GM18526 (cell line): ENCODE measurements around the gene BMP5.

Experiments
- POLR2A ChIP-seq: IDR thresholded peaks from 3 replicates; pipeline ENCODE4 v1.6.1; 2011; ENCODE audit not compliant: insufficient read length; ENCODE audit errors: extremely low read depth

Gene BMP5

DNA sequence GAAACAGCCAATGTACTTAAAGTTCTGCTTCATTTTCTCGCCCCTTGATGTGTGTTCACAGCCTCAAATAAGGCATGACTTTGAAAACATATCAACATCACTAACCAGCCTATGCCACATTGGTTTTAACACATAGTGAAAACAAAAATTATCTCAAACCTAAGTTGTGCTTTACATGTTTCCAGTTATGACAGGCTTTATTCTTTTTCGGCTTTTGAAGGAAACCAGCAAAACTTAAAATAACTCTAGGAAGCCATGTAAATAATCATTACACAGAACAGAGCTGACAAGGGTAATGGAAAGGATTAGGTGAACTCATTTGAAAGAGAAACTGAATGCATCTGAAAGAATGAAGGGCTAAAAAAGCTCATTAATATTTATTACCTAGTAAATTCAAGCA lies 42.1 kb downstream of the BMP5 start:
- no peak for TF ChIP-seq POLR2A

DNA sequence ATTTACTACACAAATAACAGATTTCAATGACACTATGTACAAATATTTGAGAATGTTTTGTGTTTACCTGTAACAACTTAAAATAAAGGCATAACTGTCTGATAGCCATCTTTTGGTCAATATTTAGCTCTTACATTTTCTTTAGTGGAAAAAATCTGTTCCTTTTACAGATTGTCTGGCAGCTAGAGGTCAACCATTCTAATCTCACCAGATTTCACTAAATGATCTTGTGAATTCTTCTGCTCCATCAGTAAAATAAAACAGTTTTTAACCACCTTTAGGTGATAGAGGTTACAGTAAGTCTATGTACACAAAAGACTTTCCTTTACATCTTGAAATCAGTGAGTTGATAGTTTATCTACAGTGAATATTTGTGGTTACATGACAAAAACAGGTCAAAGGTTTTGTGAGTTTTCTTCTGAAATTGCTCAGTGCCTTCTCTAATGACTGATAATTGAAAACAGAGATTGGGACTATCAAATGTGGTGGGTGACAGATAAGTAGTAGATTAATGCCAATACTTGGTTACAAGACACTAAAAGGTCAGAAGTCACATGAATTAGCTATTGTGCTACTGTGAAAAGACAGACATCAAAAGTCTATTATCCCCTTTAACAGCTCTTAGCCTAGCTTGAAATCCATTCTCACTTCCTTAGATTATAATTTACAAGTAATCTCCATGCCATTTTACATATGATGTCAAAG lies 47.4 kb downstream of the BMP5 start:
- no peak for TF ChIP-seq POLR2A

- no peak for TF ChIP-seq POLR2A
These were observed 48.4 kb downstream of the BMP5 start for GRCh38 chr6:55826941-55827340.

GRCh38 chr6:55825402-55826051 lies 49.9 kb downstream of the BMP5 start:
- TF ChIP-seq POLR2A = no peak

GRCh38 chr6:55822815-55823214 lies 52.6 kb downstream of the BMP5 start:
- no peak for TF ChIP-seq POLR2A

DNA sequence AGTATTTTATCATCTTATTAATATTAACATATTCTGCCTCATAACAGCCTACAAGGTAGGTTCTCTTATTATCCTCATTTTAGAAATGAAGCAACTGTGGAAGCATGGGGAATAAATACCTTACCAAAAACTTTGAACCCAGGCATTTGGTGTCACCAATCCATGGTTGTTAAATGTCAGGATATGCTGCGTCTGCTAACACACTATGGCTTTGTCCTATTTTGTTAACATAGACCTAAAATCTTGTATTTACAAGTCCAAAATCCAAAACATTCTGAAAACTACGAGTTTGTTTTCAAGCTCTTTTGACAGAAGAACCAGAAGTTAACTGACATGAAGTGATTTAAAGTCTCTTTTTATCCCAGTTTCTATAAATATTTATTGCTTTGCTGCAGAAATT lies 53.4 kb downstream of the BMP5 start:
- TF ChIP-seq POLR2A = no peak

DNA sequence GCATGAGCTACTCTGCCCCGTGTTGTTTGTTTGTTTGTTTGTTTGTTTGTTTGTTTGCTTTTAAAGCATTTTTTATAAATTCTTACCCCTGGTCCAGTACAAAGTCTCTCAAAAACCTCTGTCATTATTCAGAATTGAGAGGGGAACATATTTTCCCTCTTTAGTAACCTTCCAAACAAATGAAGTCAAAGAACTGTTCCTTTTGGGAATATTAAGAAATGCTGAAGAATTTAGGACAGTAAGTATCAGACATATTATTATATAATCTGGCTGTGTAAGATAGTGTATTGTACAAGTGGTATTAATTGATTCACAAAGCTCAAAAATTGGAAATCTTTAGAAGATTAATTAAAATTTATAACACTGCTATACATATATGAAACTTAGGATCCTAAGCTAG lies 54.7 kb downstream of the BMP5 start:
- no peak for TF ChIP-seq POLR2A

DNA sequence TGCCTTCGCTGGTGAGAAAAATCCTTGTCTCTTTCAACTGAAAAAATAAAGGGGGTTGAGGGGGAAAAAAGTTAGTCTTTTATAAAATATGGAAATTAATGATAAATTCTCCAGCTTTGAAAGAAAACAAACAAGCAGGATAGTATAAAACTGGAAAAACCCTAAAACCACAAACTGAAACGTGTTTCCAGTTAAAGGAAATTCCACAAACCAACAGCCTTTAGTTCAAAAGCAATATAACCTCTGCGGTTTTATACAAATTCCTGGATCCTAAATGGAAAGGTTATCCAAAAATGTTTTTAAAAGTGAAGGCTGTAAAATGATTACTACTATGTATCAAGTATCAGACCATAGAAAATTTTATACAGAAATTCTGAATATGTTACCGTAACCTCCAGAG lies 55.6 kb downstream of the BMP5 start:
- TF ChIP-seq POLR2A = no peak

DNA sequence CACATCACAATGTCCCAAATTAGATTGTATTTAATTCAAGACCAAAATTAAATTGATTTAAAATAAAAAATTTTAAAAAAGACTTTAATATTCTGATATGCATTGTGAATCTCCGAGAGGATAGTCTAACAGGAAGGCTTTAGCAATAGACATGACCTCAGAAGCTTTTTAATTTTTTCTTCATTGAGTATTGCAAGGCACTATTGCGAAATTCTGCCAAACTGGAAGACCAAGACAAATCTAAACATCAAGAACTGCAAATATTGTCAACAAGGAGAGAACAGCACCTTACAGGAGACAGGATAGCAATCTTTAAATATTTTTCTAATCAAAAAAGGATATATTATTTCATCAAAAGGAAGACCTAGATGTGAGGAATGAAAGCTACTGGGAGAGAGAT lies 56.9 kb downstream of the BMP5 start:
- no peak for TF ChIP-seq POLR2A

DNA sequence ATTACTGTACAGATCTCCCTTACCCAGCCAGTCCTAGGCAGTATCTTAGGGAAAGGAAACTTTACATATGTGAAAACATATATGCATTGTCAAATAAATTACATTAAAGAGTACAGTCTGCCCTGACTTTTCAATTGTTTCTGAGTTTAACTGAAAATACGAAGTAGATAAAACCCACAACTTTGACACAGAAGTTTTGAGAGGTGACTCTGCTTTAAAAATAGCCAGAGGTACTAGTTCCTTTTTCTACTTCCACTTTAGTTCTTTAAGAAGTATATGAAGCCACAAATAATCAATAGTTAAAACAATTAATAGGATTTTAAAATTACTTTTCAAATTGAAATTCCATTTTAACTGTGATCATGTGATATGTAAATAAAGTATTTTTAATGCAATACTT lies 62.9 kb downstream of the BMP5 start:
- no peak for TF ChIP-seq POLR2A

DNA sequence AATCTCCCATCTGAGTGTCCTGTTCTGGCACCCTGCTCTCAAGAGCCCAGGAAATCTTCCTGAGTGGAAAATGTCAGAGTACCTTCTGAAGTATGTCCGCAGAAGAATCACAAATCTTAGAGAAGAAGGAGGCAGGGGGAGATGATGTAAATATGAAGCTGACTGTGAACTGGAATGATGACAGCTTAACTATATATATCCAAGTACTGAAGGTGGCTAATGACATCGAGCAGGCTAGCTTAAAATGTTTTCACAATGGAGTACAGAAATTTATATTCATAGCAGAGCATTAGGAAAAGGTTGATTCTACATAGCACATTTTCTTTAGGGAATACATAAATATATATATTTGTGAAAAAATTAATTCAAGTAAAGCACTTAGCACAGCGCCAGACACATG lies 64.3 kb downstream of the BMP5 start:
- no peak for TF ChIP-seq POLR2A

DNA sequence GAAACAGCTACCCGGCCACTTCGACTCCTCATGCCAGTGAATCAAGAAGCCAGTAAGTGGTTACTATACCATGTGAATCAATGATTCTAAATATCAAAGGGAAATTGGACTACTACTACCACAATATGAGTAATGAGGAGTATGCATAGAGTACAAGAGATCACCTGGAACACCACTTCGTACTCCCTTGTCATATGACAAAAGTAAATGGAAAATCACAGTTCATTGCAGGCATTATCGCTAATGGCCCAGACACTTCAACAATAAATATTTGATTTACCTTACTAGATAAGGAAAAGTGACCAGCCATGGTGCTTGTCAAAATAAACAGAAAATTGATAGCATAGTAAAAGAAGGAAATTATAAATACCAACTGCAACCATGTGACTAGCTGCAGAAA lies 73.1 kb downstream of the BMP5 start:
- no peak for TF ChIP-seq POLR2A

DNA sequence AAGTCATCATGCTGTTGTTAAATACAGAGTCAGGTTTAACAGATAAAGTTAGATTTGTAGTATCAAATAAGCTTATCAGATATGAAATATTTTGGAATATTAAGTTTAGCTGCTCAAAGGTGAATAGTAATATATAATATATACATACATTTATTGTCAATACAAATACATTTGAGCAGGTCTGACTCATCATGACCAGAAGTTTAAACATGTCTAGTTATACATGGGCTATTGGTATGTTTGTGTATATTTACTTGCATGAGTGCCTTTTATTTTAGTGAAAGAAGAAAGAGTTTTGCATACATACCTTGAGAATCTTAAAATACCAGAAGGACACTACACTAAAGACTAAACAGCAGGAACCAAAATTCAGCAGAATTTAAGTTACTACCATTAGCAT lies 76.8 kb downstream of the BMP5 start:
- TF ChIP-seq POLR2A = no peak

DNA sequence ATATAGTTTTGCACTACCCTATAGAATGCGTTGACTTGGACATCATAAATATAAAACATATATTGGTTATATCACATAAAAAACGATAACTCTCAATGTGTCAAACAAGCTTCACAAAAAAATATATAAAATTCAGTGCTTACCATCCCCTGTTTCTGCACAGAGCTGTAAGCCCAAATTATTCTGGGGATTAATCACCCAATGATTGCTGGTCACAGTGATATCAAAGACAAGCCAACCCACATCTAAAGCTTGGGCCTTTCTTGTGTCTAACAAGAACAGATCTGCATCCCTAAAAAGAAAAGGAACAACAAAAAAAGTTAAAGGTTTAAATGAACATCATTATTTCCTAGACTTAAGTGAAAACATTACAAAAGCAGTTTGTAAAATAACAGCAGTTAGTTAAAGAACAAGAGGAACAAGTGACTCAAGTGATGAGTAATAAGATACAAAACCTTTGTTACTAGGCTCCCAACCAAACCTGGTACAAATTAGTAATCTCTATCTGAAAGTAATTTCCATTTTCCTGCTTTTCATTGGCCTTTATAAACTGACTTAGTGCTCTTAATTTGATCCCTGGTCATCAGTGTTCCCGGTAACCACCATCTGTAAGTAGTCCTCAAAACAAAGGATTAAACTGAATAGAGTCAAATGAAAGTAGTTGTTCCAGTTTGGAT lies 81.1 kb downstream of the BMP5 start:
- no peak for TF ChIP-seq POLR2A

DNA sequence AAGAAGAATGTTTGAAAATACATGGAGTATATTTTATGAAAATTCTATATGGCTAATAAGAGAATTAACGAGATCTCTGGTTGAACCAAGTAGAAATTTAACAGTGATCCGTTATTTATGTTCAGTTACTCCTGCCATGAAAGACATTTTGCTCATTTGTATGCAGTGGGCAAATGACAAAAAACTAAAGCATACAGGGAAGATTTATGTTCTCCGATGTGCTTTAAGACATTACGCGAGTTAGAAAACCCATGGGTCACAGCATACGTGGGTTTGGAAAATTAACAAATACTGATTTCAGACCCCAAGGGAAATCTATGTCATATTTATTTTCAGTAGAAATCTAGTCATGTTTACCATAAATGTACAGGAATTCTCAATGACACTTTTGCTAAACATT lies 90.1 kb downstream of the BMP5 start:
- no peak for TF ChIP-seq POLR2A

- TF ChIP-seq POLR2A = no peak
These were observed 93.1 kb downstream of the BMP5 start for GRCh38 chr6:55782275-55782674.
